Ovary (tissue), 3 donors: Measurements from ENCODE around the gene HPRT1.

Experiments
- CTCF ChIP-seq, 3 donors: fragments of 450-650 bp in 2 of 3; fragments of 200-600 bp in 1 of 3; IDR thresholded peaks; one replicate each; pipeline versions ENCODE4 v1.5.1 to v1.8.0; 2016 to 2022; ENCODE audit warnings: antibody characterized with exemption in 3 of 3, mild to moderate bottlenecking in 1 of 3
- EP300 ChIP-seq: sonication (generic); formaldehyde crosslinking; IDR thresholded peaks from one replicate; pipeline ENCODE4 v1.6.1; 2017; ENCODE audit warnings: antibody characterized with exemption
- POLR2A ChIP-seq: fragments of 450-650 bp; IDR thresholded peaks from one replicate; pipeline ENCODE4 v1.6.1; 2017; ENCODE audit warnings: antibody characterized with exemption, mild to moderate bottlenecking, moderate library complexity
- donor health status: DM: no; HTN: no; CAD: no.

GRCh38 chrX:134460005-134460861 lies at the start of gene HPRT1:
- no peak for TF ChIP-seq CTCF (IDR thresholded peaks at IDR 0.05)
- TF ChIP-seq POLR2A = peak; percentile 61
- no peak for TF ChIP-seq EP300
